GM21447 (cell line): ENCODE results near the gene PRTFDC1.

Experiments
- ATAC-seq: cut with Tn5 transposase; IDR thresholded peaks from one replicate; pipeline ENCODE4 v1.9.1; 2021; ENCODE audit not compliant: unreplicated experiment

Gene PRTFDC1

GRCh38 chr10:24804956-24805355 is 147.4 kb downstream of the PRTFDC1 start:
- no peak for ATAC-seq

- no peak for ATAC-seq
These were observed 148.0 kb downstream of the PRTFDC1 start for GRCh38 chr10:24804392-24804791.

- no peak for ATAC-seq
These were observed 150.0 kb downstream of the PRTFDC1 start for GRCh38 chr10:24802378-24802777.

GRCh38 chr10:24800861-24801260 is 151.5 kb downstream of the PRTFDC1 start:
- ATAC-seq, result no peak
